ENCODE data around the gene DENND1A.
"Not testable (repeated sequence)": the region's sequence is repeated elsewhere in the genome, so short reads cannot be mapped to it uniquely, and the experiment has no call there.

The DENND1A gene

GRCh38 chr9:123647145-123647544 lies 282.8 kb downstream of the DENND1A start:
- no peak for DNase-seq

GRCh38 chr9:123645762-123646161 lies 284.2 kb downstream of the DENND1A start:
- no peak for DNase-seq

GRCh38 chr9:123645126-123645525 lies 284.8 kb downstream of the DENND1A start:
- DNase-seq: no peak

- no peak for DNase-seq
These were observed 286.4 kb downstream of the DENND1A start for GRCh38 chr9:123643518-123643917.

GRCh38 chr9:123642291-123643278 lies 287.3 kb downstream of the DENND1A start:
- DNase-seq: no peak

- DNase-seq: no peak
These were observed 289.1 kb downstream of the DENND1A start for GRCh38 chr9:123640792-123641222.

GRCh38 chr9:123639743-123640142 lies 290.2 kb downstream of the DENND1A start:
- DNase-seq: no peak

GRCh38 chr9:123637945-123638634 lies 291.8 kb downstream of the DENND1A start:
- no peak for DNase-seq

- peak; percentile 63 for DNase-seq
These were observed 292.4 kb downstream of the DENND1A start for GRCh38 chr9:123637606-123637944.

GRCh38 chr9:123636805-123637204 lies 293.1 kb downstream of the DENND1A start:
- DNase-seq: not testable (repeated sequence)

GRCh38 chr9:123631862-123632261 lies 298.1 kb downstream of the DENND1A start:
- DNase-seq: no peak

GRCh38 chr9:123630233-123630632 lies 299.7 kb downstream of the DENND1A start:
- no peak for DNase-seq

- no peak for DNase-seq
These were observed 300.4 kb downstream of the DENND1A start for GRCh38 chr9:123629531-123629930.

- DNase-seq: no peak
These were observed 307.1 kb downstream of the DENND1A start for GRCh38 chr9:123622711-123623241.

GRCh38 chr9:123620239-123620638 lies 309.7 kb downstream of the DENND1A start:
- no peak for DNase-seq

GRCh38 chr9:123617952-123618678 lies 311.8 kb downstream of the DENND1A start:
- DNase-seq: no peak

- no peak for DNase-seq
These were observed 312.6 kb downstream of the DENND1A start for GRCh38 chr9:123617286-123617685.

GRCh38 chr9:123616707-123617106 lies 313.2 kb downstream of the DENND1A start:
- DNase-seq: no peak

- no peak for DNase-seq
These were observed 314.5 kb downstream of the DENND1A start for GRCh38 chr9:123615381-123615780.

GRCh38 chr9:123614306-123615263 lies 315.3 kb downstream of the DENND1A start:
- no peak for DNase-seq

GRCh38 chr9:123611226-123611625 lies 318.7 kb downstream of the DENND1A start:
- DNase-seq: peak; percentile 64

GRCh38 chr9:123609844-123610243 lies 320.1 kb downstream of the DENND1A start:
- no peak for DNase-seq

Measured in fibroblast of skin of scalp (primary cell).